ENCODE results near the gene UBAP1.
"Not testable (repeated sequence)": the region's sequence is repeated elsewhere in the genome, so short reads cannot be mapped to it uniquely, and the experiment has no call there.

UBAP1 gene

DNA sequence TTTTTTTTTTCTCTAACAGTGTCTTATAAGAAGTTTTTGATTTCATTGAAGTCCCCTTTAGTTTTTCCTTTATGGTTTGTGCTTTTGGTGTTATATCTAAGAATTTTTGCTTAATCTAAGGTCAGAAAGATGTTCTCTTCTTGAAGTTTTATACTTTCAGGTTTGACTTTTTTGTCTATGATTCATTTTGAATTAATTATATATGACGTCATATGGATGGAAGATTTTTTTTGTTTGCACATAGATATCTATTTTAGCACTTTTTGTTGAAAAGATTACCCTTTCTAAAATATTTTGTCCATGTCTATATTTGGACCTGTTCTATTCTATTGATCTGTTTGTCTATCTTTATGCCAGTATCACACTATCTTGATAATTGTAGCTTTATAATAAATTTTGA lies 16.3 kb downstream of the UBAP1 start:
- no peak overlapping the region for H3K4me3 ChIP-seq (ENCODE audit: low read depth, low read length)
- H3K9me3 ChIP-seq (ENCODE audit: control insufficient read depth, insufficient read depth, low read depth, low read length): no peaks in the 10 kb centered on the region
- H3K4me1 ChIP-seq (ENCODE audit: control insufficient read depth, insufficient read depth, low read length): peaks cover 7% of the 10 kb centered on the region; the same call in 1 of the 2 replicates
- no peaks in the 10 kb centered on the region for H3K36me3 ChIP-seq (ENCODE audit: control insufficient read depth in 2 of 2, insufficient read depth in 1 of 2, low read length in 2 of 2)
- ChIA-PET POLR2A (interaction anchor here (1.1 kb wide), 1 partner anchor 15 kb away, joined by 3 read pairs; no protein-coding TSS in a partner anchor), CTCF (interaction anchor here (0.6 kb wide), 1 partner anchor 62 kb away, joined by 5 read pairs; no protein-coding TSS in a partner anchor)
- no peak for TF ChIP-seq ZBTB8A (tag by site-specific recombination; IDR thresholded peaks at IDR 0.05)
- peak; percentile 85 for TF ChIP-seq ATF2 (tag by site-specific recombination; IDR thresholded peaks at IDR 0.05; ENCODE audit: low read depth)
- no peak overlapping the region for H3K27ac ChIP-seq (ENCODE audit: extremely low read depth, low read depth, low read length)

- POLR2A ChIA-PET; H3K27ac ChIP-seq (ENCODE audit: extremely low read depth, low read depth, low read length); H3K9me3 ChIP-seq (ENCODE audit: control insufficient read depth, insufficient read depth, low read depth, low read length); H3K4me3 ChIP-seq (ENCODE audit: low read depth, low read length); H3K36me3 ChIP-seq (ENCODE audit: control insufficient read depth in 2 of 2, insufficient read depth in 1 of 2, low read length in 2 of 2); H3K4me1 ChIP-seq (ENCODE audit: control insufficient read depth, insufficient read depth, low read length): not testable (repeated sequence)
- CTCF ChIA-PET: interaction anchor here (2.6 kb wide), 1 partner anchor 124 kb away, joined by 8 read pairs; no protein-coding TSS in a partner anchor
Observed at GRCh38 chr9:34197286-34197685, 18.4 kb downstream of the UBAP1 start.

DNA sequence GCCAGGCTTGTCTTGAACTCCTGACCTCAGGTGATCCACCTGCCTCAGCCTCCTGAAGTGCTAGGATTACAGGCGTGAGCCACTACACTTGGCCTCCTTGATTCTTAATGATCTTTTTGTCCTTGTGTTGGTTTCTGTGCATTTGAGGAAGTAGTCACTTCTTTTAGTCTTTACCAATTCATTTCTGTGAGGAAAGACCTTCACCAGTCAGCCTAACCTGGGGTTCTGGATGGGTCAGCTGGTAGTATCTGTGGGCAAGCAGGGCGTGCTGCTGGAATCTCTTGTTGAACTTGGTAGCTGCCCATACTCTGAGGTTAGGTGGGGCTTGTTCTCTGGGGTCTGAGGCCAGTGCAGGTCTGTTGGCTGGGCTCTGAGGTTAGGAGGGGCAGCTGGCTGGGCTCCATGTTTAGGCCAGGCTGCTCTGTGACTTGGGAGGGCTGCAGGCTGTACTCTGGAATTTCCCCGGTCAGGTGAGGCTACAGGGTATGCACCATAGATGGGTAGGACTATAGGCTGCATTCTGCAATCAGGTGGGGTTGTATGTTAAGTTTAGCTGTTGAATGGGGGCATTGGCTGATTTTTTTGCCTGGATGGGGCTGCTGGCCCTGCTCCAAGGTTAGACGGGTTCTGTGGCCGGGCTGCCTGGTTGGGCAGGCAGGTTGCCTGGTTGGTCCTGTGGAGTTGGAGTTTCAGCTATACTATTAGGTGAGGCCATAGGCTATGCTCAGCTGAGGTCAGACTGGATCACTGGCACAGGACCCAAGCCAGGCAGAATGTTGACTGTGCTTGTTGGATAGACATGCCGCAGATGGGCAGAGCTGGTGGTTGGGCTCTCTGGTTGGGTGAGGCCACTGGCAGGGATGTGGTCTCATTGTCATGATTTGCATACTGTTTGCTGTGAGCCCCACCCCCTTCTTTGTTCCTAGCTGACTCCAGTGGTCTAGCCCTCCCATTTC lies 19.2 kb downstream of the UBAP1 start:
- ChIA-PET POLR2A (interaction anchor here (1.1 kb wide), 1 partner anchor 19 kb away, joined by 3 read pairs; the partner anchor contains the start of gene UBAP1), CTCF (interaction anchor here (2.6 kb wide), 1 partner anchor 125 kb away, joined by 8 read pairs; no protein-coding TSS in a partner anchor)
- Histone ChIP-seq H3K4me1 (ENCODE audit: control insufficient read depth, insufficient read depth, low read length) (peaks cover 2% of the 10 kb centered on the region; the same call in 1 of the 2 replicates), H3K36me3 (ENCODE audit: control insufficient read depth in 2 of 2, insufficient read depth in 1 of 2, low read length in 2 of 2) (no peaks in the 10 kb centered on the region), H3K9me3 (ENCODE audit: control insufficient read depth, insufficient read depth, low read depth, low read length) (no peaks in the 10 kb centered on the region), H3K27ac (ENCODE audit: extremely low read depth, low read depth, low read length) (no peak overlapping the region), H3K4me3 (ENCODE audit: low read depth, low read length) (no peak overlapping the region)
- TF ChIP-seq ZNF843 (tag by site-specific recombination; IDR thresholded peaks at IDR 0.05) (no peak), ZIC2 (tag by site-specific recombination; IDR thresholded peaks at IDR 0.05) (no peak), PRDM6 (tag by site-specific recombination; IDR thresholded peaks at IDR 0.05) (no peak), ZNF600 (tag by site-specific recombination; IDR thresholded peaks at IDR 0.05) (peak; percentile 45), KLF16 (tag by site-specific recombination; IDR thresholded peaks at IDR 0.05) (no peak)
- TF ChIP-seq, protein P1, sequence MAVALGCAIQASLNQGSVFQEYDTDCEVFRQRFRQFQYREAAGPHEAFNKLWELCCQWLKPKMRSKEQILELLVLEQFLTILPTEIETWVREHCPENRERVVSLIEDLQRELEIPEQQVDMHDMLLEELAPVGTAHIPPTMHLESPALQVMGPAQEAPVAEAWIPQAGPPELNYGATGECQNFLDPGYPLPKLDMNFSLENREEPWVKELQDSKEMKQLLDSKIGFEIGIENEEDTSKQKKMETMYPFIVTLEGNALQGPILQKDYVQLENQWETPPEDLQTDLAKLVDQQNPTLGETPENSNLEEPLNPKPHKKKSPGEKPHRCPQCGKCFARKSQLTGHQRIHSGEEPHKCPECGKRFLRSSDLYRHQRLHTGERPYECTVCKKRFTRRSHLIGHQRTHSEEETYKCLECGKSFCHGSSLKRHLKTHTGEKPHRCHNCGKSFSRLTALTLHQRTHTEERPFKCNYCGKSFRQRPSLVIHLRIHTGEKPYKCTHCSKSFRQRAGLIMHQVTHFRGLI (tag by site-specific recombination; IDR thresholded peaks at IDR 0.05): peak; percentile 94

- Histone ChIP-seq H3K36me3 (ENCODE audit: control insufficient read depth in 2 of 2, insufficient read depth in 1 of 2, low read length in 2 of 2) (no peaks in the 10 kb centered on the region), H3K9me3 (ENCODE audit: control insufficient read depth, insufficient read depth, low read depth, low read length) (no peaks in the 10 kb centered on the region), H3K4me3 (ENCODE audit: low read depth, low read length) (no peak overlapping the region), H3K27ac (ENCODE audit: extremely low read depth, low read depth, low read length) (no peak overlapping the region), H3K4me1 (ENCODE audit: control insufficient read depth, insufficient read depth, low read length) (peaks cover 2% of the 10 kb centered on the region; the same call in 1 of the 2 replicates)
- POLR2A ChIA-PET: interaction anchor here (0.5 kb wide), 1 partner anchor 78 kb away, joined by 3 read pairs; no protein-coding TSS in a partner anchor
- CTCF ChIA-PET: interaction anchor here (0.9 to 2.6 kb wide), 3 partner anchors 9 to 127 kb away, joined by 3 to 8 read pairs (median 7); no protein-coding TSS in a partner anchor
- TF ChIP-seq PRDM1 (tag by site-specific recombination; IDR thresholded peaks at IDR 0.05): no peak
- TF ChIP-seq ZNF16 (tag by site-specific recombination; IDR thresholded peaks at IDR 0.05; ENCODE audit: low read depth): no peak
- TF ChIP-seq ZBTB48 (tag by site-specific recombination; IDR thresholded peaks at IDR 0.05): no peak
- TF ChIP-seq ZBTB7A (tag by site-specific recombination; IDR thresholded peaks at IDR 0.05; ENCODE audit: low read depth): no peak
- TF ChIP-seq ZNF677 (tag by site-specific recombination; IDR thresholded peaks at IDR 0.05): no peak
- TF ChIP-seq GFI1B (tag by site-specific recombination; IDR thresholded peaks at IDR 0.05): no peak
- no peak for TF ChIP-seq TSHZ1 (tag by site-specific recombination; IDR thresholded peaks at IDR 0.05; ENCODE audit: borderline replicate concordance)
Observed at GRCh38 chr9:34200092-34200491, 21.2 kb downstream of the UBAP1 start.

All from HEK293 (cell line).